ENCODE data around the gene TBCB.
"Not testable (repeated sequence)": the region's sequence is repeated elsewhere in the genome, so short reads cannot be mapped to it uniquely, and the experiment has no call there.

The TBCB gene

GRCh38 chr19:36173846-36174245 lies 58.6 kb downstream of the TBCB start:
- DNase-seq (ENCODE audit: low read depth) = not testable (repeated sequence)
